Gastrocnemius medialis (tissue), 4 donors: ENCODE results near the gene KMT5C.

Experiments
- POLR2A ChIP-seq, 2 donors: fragments of 450-650 bp; IDR thresholded peaks; one replicate each; pipeline ENCODE4 v1.6.1; 2017; ENCODE audit warnings: antibody characterized with exemption in 2 of 2, mild to moderate bottlenecking in 2 of 2, moderate library complexity in 2 of 2
- TF ChIP-seq, protein P1 (sequence below), 5 experiments: fragments of 450-650 bp in 3 of 5; fragments of 200-600 bp in 2 of 5; sonication (generic) in 2 of 5; IDR thresholded peaks in 4 of 5; conservative IDR thresholded peaks in 1 of 5; 1 replicate in 4 of 5; 2 replicates in 1 of 5; pipeline ENCODE4 v1.5.1; 2016 to 2019; ENCODE audit warnings: antibody characterized with exemption in 5 of 5, mild to moderate bottlenecking in 3 of 5, moderate library complexity in 3 of 5

- TF ChIP-seq, protein P1, sequence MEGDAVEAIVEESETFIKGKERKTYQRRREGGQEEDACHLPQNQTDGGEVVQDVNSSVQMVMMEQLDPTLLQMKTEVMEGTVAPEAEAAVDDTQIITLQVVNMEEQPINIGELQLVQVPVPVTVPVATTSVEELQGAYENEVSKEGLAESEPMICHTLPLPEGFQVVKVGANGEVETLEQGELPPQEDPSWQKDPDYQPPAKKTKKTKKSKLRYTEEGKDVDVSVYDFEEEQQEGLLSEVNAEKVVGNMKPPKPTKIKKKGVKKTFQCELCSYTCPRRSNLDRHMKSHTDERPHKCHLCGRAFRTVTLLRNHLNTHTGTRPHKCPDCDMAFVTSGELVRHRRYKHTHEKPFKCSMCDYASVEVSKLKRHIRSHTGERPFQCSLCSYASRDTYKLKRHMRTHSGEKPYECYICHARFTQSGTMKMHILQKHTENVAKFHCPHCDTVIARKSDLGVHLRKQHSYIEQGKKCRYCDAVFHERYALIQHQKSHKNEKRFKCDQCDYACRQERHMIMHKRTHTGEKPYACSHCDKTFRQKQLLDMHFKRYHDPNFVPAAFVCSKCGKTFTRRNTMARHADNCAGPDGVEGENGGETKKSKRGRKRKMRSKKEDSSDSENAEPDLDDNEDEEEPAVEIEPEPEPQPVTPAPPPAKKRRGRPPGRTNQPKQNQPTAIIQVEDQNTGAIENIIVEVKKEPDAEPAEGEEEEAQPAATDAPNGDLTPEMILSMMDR (IDR thresholded peaks at IDR 0.05 in 4 of 5, conservative IDR thresholded peaks at IDR 0.05 in 1 of 5), result no peak
- TF ChIP-seq POLR2A (IDR thresholded peaks at IDR 0.05), result no peak
These were observed 39.7 kb upstream of the KMT5C start for GRCh38 chr19:55299991-55300390.
